HG02759 (cell line): ENCODE results near the gene HIF3A.

ENCODE experiments used
- ATAC-seq: cut with Tn5 transposase; IDR thresholded peaks from one replicate; pipeline ENCODE4 v1.9.1; 2021; ENCODE audit warnings: mild to moderate bottlenecking, moderate library complexity; ENCODE audit not compliant: unreplicated experiment

Gene HIF3A

DNA sequence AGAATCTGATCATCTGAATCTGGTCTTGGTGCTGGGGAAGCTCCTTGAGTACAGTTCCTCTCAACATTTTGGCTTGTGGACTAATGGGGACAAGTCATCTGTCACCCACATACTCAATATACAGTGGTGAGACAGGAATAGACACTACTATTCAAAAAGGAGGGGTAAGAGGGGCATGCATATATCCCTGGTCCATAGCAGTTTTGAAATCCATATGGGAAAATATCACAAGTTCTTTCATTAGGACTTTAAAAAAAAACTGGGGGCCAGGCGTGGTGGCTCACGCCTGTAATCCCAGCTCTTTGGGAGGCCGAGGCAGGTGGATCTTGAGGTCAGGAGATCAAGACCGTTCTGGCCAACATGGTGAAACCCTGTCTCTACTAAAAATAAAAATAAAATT is 29.8 kb downstream of the HIF3A start:
- no peak for ATAC-seq

GRCh38 chr19:46328079-46328478 is 31.2 kb downstream of the HIF3A start:
- no peak for ATAC-seq

- no peak for ATAC-seq
These were observed 33.6 kb downstream of the HIF3A start for GRCh38 chr19:46330319-46330918.

GRCh38 chr19:46337487-46337886 is 40.6 kb downstream of the HIF3A start:
- ATAC-seq, result no peak

DNA sequence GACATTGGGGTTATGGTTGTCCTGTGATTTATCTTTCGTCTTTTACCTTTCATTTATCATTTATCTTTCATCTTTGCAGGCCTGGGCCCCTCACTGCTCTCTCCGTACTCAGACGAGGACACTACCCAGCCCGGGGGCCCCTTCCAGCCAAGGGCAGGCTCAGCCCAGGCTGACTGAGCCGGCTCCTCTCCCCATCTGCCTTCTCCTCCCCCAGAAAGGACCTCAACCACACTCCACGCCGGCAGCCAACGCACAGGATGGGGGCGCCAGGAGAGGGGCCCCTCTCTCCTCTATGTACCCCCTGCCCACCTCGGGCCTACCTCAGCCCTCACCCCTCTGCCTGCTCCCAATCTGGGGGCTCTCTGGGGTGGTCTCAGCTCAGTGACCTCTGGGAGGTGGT is 42.6 kb downstream of the HIF3A start:
- ATAC-seq, result no peak

GRCh38 chr19:46340051-46340659 is 43.3 kb downstream of the HIF3A start:
- ATAC-seq, result no peak

DNA sequence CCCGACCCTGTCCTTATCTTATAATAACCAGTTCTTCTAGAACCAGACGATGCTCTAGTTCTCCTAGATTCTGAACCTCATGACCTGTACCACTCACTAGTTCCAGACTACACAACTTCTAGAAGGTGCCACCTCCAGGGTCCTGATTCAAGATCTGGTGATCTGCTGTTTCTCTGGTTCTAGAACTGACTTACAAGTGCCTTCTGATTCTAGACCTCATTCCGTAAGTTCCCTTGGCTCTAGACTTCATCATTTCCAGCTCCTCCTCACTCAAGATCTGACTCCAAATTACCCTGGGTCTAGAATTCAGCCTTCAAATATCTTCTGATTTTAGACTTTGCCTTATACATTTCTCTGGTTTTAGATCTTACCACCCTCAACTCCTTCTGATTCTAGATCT is 45.1 kb downstream of the HIF3A start:
- ATAC-seq, result no peak

GRCh38 chr19:46344363-46344762 is 47.5 kb downstream of the HIF3A start:
- ATAC-seq, result no peak

DNA sequence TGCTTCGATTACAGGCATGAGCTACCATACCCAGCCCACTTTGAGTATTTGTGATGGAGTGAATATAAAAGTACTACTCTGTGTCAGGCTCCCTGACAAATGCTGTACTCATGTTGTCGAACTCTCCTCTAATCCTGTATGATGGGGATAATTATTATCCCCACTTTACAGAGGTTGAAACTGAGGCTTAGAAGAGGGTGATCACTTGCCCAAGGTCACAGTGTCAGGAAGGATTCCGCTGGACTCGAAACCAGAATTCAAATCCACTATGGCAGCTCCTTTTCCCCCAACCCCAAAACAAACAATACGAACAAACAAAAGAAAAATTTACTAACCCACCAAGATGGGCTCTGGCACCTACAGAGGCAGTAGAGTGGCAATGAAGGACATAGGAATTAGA is 48.3 kb downstream of the HIF3A start:
- ATAC-seq, result no peak

- ATAC-seq, result peak; percentile 68
These were observed 50.2 kb downstream of the HIF3A start, which contains the start of gene PPP5C for GRCh38 chr19:46346821-46347571. Gene PPP5C (plus strand): TSS chr19:46347087. CDS start chr19:46347097, 10 bp downstream.

DNA sequence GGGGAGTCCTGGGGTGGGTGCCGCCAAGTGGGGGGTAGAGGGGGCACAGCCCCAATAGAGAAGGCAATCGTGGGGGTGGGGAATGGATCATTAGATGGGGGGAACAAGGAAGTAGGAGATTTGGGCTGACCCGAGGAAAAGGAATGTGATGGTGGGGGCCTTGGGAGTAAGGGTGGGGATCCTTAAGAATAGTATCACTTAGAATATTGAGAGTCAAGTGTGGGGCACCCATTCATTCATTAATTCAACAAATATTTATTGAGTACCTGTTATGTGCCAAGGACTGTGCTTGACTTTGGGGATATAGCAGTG is 50.7 kb downstream of the HIF3A start:
- no peak for ATAC-seq

DNA sequence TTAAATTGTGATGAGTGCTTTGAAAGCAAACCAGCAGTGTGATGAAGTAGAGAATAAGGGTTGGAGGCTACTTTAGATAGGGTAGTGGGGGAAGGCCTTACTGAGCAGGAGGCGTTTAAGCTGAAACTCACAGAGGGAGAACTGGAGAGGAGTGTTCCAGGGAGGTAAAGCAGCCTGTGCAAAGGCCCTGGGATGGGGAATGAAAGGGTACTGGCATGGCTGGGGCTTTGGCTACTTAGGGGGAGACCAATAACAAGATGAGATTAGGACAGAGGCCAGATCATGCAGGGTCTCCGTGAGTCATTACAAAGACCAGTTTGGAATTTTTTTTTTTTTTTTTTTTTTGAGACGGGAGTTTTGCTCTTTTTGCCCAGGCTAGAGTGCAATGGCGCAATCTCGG is 51.1 kb downstream of the HIF3A start:
- no peak for ATAC-seq

- no peak for ATAC-seq
These were observed 52.6 kb downstream of the HIF3A start for GRCh38 chr19:46349311-46349993.

DNA sequence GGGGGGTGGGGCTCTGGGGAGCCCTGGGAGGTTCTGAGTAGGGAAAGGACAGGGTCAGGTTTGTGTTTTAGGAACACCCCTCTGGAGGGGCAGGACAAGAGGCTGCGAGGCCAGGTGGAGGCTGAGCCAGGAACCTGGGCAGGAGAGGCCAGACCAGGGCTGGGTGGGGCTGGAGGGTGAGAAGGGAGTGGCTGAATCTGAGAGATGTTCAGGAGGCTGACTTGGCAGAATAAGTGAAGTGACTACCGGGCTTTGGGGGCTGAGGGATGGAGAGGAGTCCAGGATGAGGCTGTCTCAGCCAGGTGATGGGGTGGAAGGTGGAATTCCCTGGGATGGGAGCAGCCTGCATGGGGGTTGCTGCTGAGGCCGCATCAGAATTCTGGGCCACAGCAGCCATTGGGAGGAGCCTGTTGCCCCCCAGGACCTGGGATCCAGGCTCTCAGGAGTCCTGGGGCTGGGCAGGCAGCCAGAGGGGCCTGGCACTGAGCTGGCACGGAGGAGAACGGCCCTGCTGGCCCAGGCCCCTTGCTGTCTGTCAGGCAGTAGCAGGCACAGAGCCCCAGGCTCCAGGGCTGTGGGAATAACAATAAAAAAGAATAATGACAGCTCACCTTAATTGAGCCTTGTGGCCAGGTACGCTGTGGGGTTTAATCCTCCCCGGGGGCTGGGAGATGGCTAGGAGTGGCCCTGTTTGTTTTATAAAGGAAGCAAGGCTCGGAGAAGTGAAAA is 53.4 kb downstream of the HIF3A start:
- no peak for ATAC-seq

GRCh38 chr19:46350758-46351159 is 53.9 kb downstream of the HIF3A start:
- ATAC-seq, result no peak

GRCh38 chr19:46351241-46352041 is 54.6 kb downstream of the HIF3A start:
- ATAC-seq, result no peak

GRCh38 chr19:46353730-46354528 is 57.1 kb downstream of the HIF3A start:
- ATAC-seq, result no peak

GRCh38 chr19:46355234-46356148 is 58.6 kb downstream of the HIF3A start:
- ATAC-seq, result no peak
